Liver (tissue), 3 donors: ENCODE data around the gene ILF2.

Experiments
- CTCF ChIP-seq: fragments of 150-350 bp; IDR thresholded peaks from 2 replicates; pipeline ENCODE4 v1.5.1; 2017; ENCODE audit warnings: improper control_type of control experiment, low read depth, low read length; ENCODE audit not compliant: missing input control
- EGR1 ChIP-seq, 2 donors: IDR thresholded peaks; 2 replicates each; pipeline ENCODE4 v1.6.1; 2016 to 2018; ENCODE audit warnings: antibody characterized with exemption in 2 of 2, low read depth in 2 of 2
- FOXA1 ChIP-seq: IDR thresholded peaks from 2 replicates; pipeline ENCODE4 v1.6.1; 2016; ENCODE audit warnings: antibody characterized with exemption
- GABPA ChIP-seq, 2 donors: IDR thresholded peaks in 1 of 2; conservative IDR thresholded peaks in 1 of 2; 2 replicates each; pipeline ENCODE4 v1.6.1; 2016; ENCODE audit warnings: antibody characterized with exemption in 2 of 2, mild to moderate bottlenecking in 1 of 2, moderate library complexity in 1 of 2
- JUND ChIP-seq, 2 donors: IDR thresholded peaks; 2 replicates each; pipeline ENCODE4 v1.6.1; 2016; ENCODE audit warnings: antibody characterized with exemption in 2 of 2
- MAX ChIP-seq: IDR thresholded peaks from 2 replicates; pipeline ENCODE4 v1.6.1; 2016; ENCODE audit warnings: antibody characterized with exemption
- RAD21 ChIP-seq, 2 donors: IDR thresholded peaks; 2 replicates each; pipeline ENCODE4 v1.6.1; 2016; ENCODE audit warnings: antibody characterized with exemption in 2 of 2, mild to moderate bottlenecking in 2 of 2
- REST ChIP-seq: IDR thresholded peaks from 2 replicates; pipeline ENCODE4 v1.6.1; 2016; ENCODE audit warnings: antibody characterized with exemption, mild to moderate bottlenecking
- TAF1 ChIP-seq: conservative IDR thresholded peaks from 2 replicates; pipeline ENCODE4 v1.6.1; 2016; ENCODE audit warnings: antibody characterized with exemption, mild to moderate bottlenecking
- YY1 ChIP-seq: IDR thresholded peaks from 2 replicates; pipeline ENCODE4 v1.6.1; 2016; ENCODE audit warnings: antibody characterized with exemption, mild to moderate bottlenecking
- donor health status: healthy.
- donor health status: healthy.

GRCh38 chr1:153717330-153717729 lies 46.5 kb upstream of the ILF2 start:
- no peak for TF ChIP-seq CTCF
- no peak for TF ChIP-seq GABPA (IDR thresholded peaks at IDR 0.05 in 1 of 2, conservative IDR thresholded peaks at IDR 0.05 in 1 of 2)
- TF ChIP-seq REST: no peak
- no peak for TF ChIP-seq JUND (IDR thresholded peaks at IDR 0.05)
- TF ChIP-seq TAF1: no peak
- TF ChIP-seq MAX: no peak
- TF ChIP-seq YY1: no peak
- no peak for TF ChIP-seq FOXA1
- TF ChIP-seq EGR1 (IDR thresholded peaks at IDR 0.05; ENCODE audit: low read depth in 2 of 2): no peak
- no peak for TF ChIP-seq RAD21 (IDR thresholded peaks at IDR 0.05)
